GM12892 (cell line): ENCODE data around the gene PRRX2.

Experiments
- POLR2A ChIP-seq: IDR thresholded peaks from 2 replicates; pipeline ENCODE4 v1.6.1; 2011; ENCODE audit warnings: low read depth, low read length, control low read depth
- POLR2AphosphoS5 ChIP-seq: IDR thresholded peaks from 2 replicates; pipeline ENCODE4 v1.6.1; 2011; ENCODE audit warnings: low read depth, low read length, control low read depth
- TAF1 ChIP-seq: IDR thresholded peaks from 2 replicates; pipeline ENCODE4 v1.6.1; 2011; ENCODE audit warnings: low read depth, mild to moderate bottlenecking, control low read depth, low read length, borderline replicate concordance

DNA sequence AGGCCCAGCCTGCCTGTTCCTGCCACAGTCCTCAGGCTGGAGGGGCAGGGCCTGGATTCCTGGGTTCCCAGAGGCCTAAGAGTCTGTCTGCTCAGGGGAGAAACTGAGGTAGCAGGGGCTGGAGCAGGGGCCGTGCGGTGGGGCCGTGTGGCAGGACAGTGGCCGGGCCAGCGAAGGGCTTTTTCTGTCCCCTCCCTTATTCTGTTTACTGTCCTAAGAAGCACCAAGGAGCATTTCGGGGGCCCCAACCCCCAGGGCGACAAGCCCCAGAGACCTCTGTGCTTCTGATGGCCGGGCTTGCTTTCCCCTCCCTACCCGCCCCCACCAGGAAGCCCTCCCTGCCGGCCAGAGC, 16.7 kb upstream of the PRRX2 start:
- TF ChIP-seq POLR2A (no peak), POLR2AphosphoS5 (no peak), TAF1 (no peak)
